ENCODE results near the gene PRMT2. TPM values are rescaled to one million over a fixed set of nuclear protein-coding genes. Genes with fewer than 3 reads are reported as not detected.
A peak's percentile ranks its signal among the peaks of the same experiment; 100 is the strongest.

The PRMT2 gene
- total RNA-seq, 3 donors from 2014 or later (not counting 1 experiment from before 2014, with no cell fraction given), result 122 to 199 (median 170) TPM

DNA sequence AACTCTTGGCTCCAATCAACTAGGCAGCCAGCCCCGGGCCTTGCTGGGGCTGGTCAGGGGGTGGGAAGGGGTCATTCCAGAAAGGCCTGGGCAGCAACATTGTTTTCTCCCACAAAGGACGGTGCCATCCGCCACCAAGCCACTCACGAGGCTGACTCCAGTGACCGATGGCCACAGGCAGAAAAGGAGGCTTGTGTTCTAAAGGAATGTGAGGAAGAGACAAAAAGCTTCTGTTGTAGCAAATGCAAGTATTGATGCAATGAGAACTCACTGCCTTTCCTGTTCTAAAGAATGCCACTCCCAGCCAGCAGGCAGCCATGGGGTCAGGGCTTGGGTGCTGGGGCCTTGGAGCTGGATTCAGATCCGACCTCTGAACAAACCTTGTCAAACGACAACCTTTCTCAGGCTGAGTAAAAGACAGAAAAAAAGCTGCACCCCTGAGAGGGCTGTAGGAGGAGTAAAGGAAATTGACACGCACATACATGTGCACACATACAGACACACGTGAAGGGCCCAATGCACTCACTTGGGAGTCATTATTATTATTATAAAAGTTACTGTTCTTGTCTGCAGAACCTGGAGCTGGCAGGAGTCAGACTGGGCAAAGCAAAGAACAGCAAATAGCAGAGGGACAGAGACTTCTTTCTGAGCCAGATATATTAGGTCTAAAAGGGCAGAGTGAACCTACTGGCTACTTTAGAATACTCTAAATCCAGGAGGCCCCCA lies 13.9 kb upstream of the PRMT2 start:
- Histone ChIP-seq H3K27me3 (ENCODE audit: control insufficient read depth, insufficient read depth, low read length) (no peaks in the 10 kb centered on the region), H3K36me3 (ENCODE audit: control insufficient read depth, insufficient read depth, low read length) (no peaks in the 10 kb centered on the region), H3K9me3 (ENCODE audit: control insufficient read depth, insufficient read depth, low read length) (peaks cover 11% of the 10 kb centered on the region), H3K27ac (ENCODE audit: low read length) (peak overlapping the region; percentile 94), H3K4me1 (ENCODE audit: control insufficient read depth, insufficient read depth, low read length) (peaks cover 46% of the 10 kb centered on the region), H3K4me3 (ENCODE audit: low read length) (no peak overlapping the region)
- intact Hi-C loops (cut with micrococcal nuclease), result loop anchor here (2.0 kb wide), 2 partner anchors 15 to 17 kb away; no protein-coding TSS in a partner anchor
- ATAC-seq (peak; percentile 22 to 50 (median 45)), DNase-seq (peak in 1 of 2 donors; percentile 61)
- WGBS (ENCODE audit: insufficient coverage), result 86% methylated on average over 7 of the region's 9 CpGs
- H3K36me3 Mint-ChIP-seq, result no peaks in the 10 kb centered on the region
- H3K4me3 Mint-ChIP-seq, result peak overlapping the region; percentile 70
- H3K9me3 Mint-ChIP-seq, result no peaks in the 10 kb centered on the region
- TF ChIP-seq, protein P1, sequence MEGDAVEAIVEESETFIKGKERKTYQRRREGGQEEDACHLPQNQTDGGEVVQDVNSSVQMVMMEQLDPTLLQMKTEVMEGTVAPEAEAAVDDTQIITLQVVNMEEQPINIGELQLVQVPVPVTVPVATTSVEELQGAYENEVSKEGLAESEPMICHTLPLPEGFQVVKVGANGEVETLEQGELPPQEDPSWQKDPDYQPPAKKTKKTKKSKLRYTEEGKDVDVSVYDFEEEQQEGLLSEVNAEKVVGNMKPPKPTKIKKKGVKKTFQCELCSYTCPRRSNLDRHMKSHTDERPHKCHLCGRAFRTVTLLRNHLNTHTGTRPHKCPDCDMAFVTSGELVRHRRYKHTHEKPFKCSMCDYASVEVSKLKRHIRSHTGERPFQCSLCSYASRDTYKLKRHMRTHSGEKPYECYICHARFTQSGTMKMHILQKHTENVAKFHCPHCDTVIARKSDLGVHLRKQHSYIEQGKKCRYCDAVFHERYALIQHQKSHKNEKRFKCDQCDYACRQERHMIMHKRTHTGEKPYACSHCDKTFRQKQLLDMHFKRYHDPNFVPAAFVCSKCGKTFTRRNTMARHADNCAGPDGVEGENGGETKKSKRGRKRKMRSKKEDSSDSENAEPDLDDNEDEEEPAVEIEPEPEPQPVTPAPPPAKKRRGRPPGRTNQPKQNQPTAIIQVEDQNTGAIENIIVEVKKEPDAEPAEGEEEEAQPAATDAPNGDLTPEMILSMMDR (IDR thresholded peaks at IDR 0.05), result no peak
- H3K4me1 Mint-ChIP-seq, result peaks cover 29 to 72% of the 10 kb centered on the region in 2 donors
- H3K27ac Mint-ChIP-seq, result peak overlapping the region; percentile 89 to 91
- H3K27me3 Mint-ChIP-seq (ENCODE audit: low read depth in 2 of 2), result no peaks in the 10 kb centered on the region

DNA sequence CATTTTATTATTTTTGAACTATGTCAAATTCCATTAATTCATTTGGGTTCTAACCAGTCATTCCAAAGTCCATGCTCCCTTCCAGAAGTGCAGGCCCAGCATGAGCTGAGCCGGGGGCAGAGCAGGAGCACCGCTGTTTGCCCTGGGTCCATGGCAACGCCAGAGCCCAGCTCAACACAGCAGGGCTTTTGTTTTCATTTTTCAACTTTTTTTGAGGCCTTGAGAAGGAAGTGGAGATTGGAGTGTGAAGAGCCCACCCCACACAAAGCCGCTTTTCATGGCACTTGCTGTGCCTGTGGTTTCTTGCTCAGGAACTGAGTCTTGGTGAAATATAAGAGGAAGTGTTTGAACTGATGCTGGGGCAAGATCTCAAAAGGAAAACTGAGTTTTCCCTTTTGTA lies 13.2 kb upstream of the PRMT2 start:
- ATAC-seq (peak; percentile 82 to 94 (median 92)), DNase-seq (peak; percentile 55 to 86)
- H3K36me3 Mint-ChIP-seq, result no peaks in the 10 kb centered on the region
- H3K36me3 ChIP-seq (ENCODE audit: control insufficient read depth, insufficient read depth, low read length), result no peaks in the 10 kb centered on the region
- H3K27me3 ChIP-seq (ENCODE audit: control insufficient read depth, insufficient read depth, low read length), result no peaks in the 10 kb centered on the region
- H3K9me3 ChIP-seq (ENCODE audit: control insufficient read depth, insufficient read depth, low read length), result peaks cover 11% of the 10 kb centered on the region
- no peak overlapping the region for H3K4me3 ChIP-seq (ENCODE audit: low read length)
- 4% methylated on average over 4 of the region's 4 CpGs for WGBS (ENCODE audit: insufficient coverage)
- H3K27ac ChIP-seq (ENCODE audit: low read length), result peak overlapping the region; percentile 94
- intact Hi-C loops (cut with micrococcal nuclease), result loop anchor here (2.0 kb wide), 2 partner anchors 15 to 17 kb away; no protein-coding TSS in a partner anchor
- peak overlapping the region; percentile 89 to 91 for H3K27ac Mint-ChIP-seq
- peaks cover 29 to 72% of the 10 kb centered on the region in 2 donors for H3K4me1 Mint-ChIP-seq
- peaks cover 46% of the 10 kb centered on the region for H3K4me1 ChIP-seq (ENCODE audit: control insufficient read depth, insufficient read depth, low read length)
- H3K27me3 Mint-ChIP-seq (ENCODE audit: low read depth in 2 of 2), result no peaks in the 10 kb centered on the region
- H3K4me3 Mint-ChIP-seq, result peak overlapping the region; percentile 70
- no peaks in the 10 kb centered on the region for H3K9me3 Mint-ChIP-seq
- TF ChIP-seq, protein P1 (IDR thresholded peaks at IDR 0.05), result no peak

DNA sequence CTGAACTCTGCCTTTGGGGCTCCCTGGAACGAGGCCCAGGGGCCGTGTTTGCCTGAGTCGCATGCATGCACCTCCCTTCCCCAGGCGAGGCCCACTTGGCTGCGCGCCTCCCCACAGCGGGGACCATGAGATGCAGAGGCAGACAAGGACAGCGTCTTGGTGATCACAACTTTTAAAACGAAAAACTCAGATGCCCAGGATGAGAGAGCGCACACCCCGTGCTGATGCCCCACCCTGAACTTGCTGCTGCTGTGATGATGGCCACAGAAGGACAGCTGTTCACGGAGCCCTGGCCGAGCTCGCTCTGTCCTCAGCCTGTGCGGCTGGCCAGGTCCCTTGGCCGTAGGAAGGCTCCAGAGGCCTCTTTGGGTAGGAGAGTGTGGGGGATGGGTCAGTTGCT lies 11.4 kb upstream of the PRMT2 start:
- Histone ChIP-seq H3K27me3 (ENCODE audit: control insufficient read depth, insufficient read depth, low read length) (no peaks in the 10 kb centered on the region), H3K4me3 (ENCODE audit: low read length) (no peak overlapping the region), H3K36me3 (ENCODE audit: control insufficient read depth, insufficient read depth, low read length) (no peaks in the 10 kb centered on the region), H3K9me3 (ENCODE audit: control insufficient read depth, insufficient read depth, low read length) (peaks cover 11% of the 10 kb centered on the region), H3K27ac (ENCODE audit: low read length) (no peak overlapping the region), H3K4me1 (ENCODE audit: control insufficient read depth, insufficient read depth, low read length) (peaks cover 46% of the 10 kb centered on the region)
- Mint-ChIP-seq H3K9me3 (no peaks in the 10 kb centered on the region), H3K36me3 (no peaks in the 10 kb centered on the region), H3K4me1 (peaks cover 29 to 71% of the 10 kb centered on the region in 2 donors), H3K27ac (no peak overlapping the region), H3K4me3 (no peak overlapping the region), H3K27me3 (ENCODE audit: low read depth in 2 of 2) (no peaks in the 10 kb centered on the region)
- no peak for ATAC-seq
- intact Hi-C loops (cut with micrococcal nuclease), result no loop called here
- WGBS (ENCODE audit: insufficient coverage), result 93% methylated on average over 16 of the region's 16 CpGs
- no peak for DNase-seq
- TF ChIP-seq, protein P1 (IDR thresholded peaks at IDR 0.05), result no peak
